Measurements from ENCODE around the gene PARVB.
A peak's percentile ranks its signal among the peaks of the same experiment; 100 is the strongest.

The PARVB gene

DNA sequence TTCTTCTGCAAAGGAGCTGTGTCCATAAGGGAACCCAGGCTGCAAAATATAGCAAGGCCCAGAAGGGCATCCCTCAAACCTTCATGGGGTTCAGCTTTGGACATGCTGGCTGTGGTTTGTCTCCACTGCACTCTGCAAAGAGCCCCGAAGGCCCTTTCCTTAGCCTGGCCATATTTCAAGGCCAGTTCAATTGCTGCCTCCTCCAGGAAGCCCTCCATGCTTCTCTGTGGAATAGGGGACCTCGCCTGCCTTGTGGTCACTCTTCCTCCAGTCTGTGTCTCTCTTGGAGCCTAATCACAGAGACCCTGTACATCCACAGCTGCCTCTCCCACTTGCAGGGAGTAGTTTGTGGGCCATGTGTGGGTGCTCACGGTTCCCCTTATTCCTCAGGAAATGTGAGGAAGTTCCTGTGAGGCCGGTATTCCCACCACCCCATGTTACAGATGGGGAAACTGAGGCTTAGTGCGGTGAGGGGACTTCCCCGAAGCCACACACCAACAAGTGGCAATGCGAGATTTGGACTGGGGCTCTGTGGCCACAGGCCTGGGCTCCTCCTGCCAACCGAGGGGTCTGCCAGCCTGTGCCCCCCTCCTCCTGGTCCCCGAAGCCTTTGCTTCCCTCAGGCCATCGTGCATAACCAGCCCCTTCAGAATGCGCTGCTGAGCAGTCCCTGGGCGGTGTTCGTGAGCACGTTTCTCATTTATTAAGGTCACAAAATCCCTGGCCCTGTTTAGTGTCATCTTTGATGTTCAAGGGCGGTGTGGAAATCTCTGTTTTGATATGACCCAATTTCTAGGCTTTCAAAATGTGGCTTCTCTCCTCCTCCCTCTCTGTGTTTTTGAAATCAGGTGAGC, 65.8 kb downstream of the PARVB start:
- DNase-seq (ENCODE audit: low spot score), result no peak

DNA sequence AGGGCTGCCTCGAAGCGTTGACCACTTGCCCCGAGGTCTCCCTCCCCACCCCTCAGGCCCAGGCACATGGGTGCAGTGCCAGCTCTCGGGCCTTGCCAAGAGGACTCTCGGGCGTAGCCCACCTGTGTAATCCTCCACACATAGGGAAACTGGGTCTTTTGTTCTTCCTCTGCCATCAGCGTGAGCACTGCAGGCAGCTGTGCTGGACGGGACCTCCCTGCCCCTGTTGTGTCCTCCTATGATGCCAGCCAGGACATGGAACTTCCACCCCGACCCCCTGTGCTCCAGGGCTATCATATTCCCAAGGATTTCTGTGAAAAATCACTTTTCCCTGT, 66.4 kb downstream of the PARVB start:
- DNase-seq (ENCODE audit: low spot score), result no peak

- DNase-seq (ENCODE audit: low spot score), result peak; percentile 8
These were observed 67.1 kb downstream of the PARVB start for GRCh38 chr22:44091021-44091721.

DNA sequence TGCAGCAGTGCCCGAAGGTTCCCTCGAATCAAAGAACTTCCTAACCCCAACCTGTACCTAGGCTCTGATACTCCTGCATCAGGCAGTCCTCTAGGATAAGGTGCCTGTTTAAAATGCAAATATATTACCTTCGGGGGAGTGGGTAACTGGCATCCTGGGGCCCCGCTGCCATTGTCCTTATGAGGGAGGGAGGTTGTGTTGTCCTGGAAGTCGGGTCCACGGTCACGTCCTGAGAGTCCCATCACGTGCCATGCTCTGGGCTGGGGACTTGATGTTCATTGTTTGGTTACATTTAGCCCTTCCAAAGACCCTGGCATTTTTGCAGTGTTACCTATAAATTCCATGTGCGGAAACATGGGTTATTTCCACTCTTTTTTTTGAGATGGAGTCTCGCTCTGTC, 67.6 kb downstream of the PARVB start:
- no peak for DNase-seq (ENCODE audit: low spot score)

- no peak for DNase-seq (ENCODE audit: low spot score)
These were observed 68.6 kb downstream of the PARVB start for GRCh38 chr22:44092636-44093220.

DNA sequence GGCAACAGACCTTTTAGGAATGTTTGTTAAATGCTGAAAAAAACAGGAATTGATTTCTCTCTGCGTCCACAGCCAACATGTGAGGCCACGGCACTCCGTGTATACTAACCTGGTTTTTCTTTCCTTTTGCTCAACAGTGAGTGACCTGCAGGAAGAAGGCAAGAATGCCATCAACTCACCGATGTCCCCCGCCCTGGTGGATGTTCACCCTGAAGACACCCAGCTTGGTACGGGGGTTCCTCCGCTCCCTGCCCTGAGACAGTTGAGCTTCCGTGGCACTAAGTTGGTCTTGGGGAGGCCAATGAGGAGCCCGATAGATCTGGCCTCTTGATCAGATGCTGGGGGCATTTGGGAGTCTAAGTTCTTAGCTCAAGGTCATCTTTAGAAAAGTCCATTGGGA, 69.7 kb downstream of the PARVB start:
- DNase-seq (ENCODE audit: low spot score), result no peak

GRCh38 chr22:44094751-44095302, 70.7 kb downstream of the PARVB start:
- no peak for DNase-seq (ENCODE audit: low spot score)

DNA sequence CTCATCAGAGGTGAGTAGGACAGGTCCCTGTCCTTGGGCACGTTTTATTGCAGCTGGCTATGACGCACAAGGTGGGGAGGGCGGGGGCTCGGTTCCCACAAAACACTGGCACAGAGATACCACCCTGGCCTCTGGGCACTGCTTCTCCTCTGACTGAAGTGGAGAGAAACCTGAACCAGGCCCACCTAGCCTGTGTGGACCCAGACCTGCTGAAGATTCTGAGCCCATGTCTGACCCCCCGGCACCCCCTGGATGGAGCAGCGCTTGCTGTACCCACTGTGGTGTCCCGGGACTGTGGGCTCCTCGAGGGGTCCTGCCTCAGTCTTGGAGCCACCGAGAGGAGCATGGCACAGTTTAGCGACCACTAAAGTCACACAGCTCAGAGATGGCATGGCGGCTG, 72.6 kb downstream of the PARVB start:
- DNase-seq (ENCODE audit: low spot score), result no peak

DNA sequence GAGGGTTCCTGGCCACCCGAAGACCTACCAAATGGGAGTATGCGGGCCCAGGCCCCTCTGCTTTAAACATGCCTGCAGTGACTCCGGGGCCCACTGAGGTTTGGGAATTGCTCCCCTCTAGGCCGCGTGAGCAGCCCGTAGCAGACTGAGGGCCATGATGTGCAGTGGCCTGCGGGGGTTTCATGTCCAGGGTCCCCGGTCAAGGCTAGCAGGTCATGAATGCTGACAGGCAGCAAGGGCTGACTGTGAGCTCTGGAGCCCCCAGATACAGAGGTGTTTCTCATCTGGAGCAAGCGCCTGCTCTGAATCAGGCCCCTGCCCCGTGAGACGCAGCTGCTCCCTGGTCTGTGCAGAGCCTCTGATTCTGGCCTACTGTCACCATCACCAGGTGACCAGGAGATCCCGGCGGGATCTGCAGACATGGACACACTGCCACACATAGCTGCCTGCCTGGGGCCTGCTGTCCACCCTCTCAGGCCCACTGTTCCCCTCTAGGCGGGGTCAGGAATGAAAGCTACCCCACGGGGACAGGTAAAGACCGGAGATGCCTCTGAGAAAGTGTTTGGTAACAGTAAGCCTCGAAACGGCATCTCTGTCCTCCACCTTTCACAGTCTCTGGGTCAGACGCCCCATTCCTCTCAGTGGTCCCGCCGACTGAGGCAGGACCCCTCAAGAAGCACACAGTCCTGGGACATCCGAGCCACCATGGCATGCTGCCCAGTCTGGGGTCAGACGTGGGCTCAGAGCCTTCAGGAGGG, 73.3 kb downstream of the PARVB start:
- DNase-seq (ENCODE audit: low spot score), result no peak

GRCh38 chr22:44098021-44098739, 74.1 kb downstream of the PARVB start:
- DNase-seq (ENCODE audit: low spot score), result no peak

DNA sequence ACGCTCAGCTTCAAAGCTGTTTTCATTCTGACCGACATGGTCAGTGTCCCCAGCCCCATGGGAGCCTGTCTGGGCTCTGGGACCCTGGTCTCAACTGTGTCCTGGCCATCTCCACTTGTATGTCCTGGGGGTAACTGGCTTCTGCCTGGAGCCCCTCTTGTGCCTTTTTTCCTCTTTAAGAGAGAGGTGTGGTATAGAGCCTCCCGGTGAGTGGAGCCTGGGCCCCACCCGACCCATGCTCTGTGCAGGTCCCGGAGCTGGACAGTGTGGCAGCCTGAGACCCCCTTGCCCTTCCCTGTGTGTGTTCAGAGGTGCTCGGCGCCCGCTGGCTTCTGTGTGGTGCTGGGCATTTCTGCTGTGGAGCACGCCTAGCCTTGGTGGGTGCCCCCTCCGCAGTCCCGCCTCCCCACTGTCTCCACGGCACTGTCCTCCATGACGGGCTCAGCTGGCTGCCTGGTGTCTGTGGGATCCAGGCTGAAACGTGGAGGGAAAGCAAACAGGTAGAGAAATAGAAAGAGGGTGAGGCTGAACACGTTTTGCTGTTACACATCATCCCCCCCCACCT, 74.9 kb downstream of the PARVB start:
- DNase-seq (ENCODE audit: low spot score), result no peak

- no peak for DNase-seq (ENCODE audit: low spot score)
These were observed 75.6 kb downstream of the PARVB start for GRCh38 chr22:44099696-44100095.

GRCh38 chr22:44100411-44100810, 76.3 kb downstream of the PARVB start:
- no peak for DNase-seq (ENCODE audit: low spot score)

- DNase-seq (ENCODE audit: low spot score), result no peak
These were observed 78.0 kb downstream of the PARVB start for GRCh38 chr22:44102121-44102520.

DNA sequence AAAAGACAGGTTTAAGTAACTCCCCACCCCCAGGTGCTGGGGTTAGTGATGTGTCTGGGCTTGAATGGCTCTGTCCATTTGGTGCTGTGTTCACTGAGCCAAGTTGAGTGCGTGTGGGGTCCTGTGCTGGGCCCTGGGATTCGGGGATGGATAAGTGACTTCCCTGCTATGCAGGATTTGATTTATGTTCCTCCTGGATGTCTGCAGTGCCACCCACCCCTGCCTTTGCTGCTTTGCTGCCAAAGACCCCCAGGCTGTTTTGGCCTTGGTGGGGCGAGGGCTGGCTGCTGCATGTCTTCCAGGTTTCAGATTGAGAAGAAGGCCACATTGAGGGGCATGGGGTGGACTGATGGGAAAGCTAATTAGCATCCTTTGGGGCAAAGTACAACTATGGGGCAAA, 78.8 kb downstream of the PARVB start:
- DNase-seq (ENCODE audit: low spot score), result no peak

DNA sequence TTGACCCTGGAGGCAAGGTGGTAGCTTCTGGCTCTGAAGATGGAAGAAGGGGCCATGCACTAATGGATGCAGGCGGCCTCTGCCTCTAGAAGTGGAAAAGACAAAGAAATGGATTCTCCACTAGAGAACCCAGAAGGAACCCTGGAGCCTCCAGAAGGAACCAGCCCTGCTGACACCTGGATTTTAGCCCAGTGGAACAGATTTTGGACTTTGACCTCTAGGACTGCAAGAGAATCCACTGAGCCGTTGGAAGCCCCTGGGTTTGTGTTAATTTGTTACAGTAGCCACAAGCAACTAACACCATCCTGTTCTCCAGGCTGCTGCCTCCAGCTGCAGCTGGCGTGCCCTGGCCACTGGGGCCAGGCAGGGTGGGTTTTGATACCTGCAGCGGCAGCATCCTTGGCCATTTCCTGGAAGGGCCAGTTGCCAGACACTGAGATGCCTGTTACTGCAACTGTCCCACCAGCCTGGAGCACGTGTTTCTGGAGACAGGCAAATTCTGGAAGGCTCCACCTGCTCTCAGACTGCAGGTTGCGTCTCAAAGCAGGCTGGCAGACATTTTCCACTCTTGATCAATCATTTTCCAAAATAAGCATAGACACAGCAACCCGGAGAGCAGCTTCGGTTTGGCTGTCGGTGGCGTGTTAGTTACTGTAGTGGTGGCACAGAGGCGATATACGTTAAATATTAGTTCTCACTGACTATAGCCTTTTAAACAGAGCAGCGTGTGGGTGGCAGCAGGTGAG, 79.8 kb downstream of the PARVB start:
- no peak for DNase-seq (ENCODE audit: low spot score)

DNA sequence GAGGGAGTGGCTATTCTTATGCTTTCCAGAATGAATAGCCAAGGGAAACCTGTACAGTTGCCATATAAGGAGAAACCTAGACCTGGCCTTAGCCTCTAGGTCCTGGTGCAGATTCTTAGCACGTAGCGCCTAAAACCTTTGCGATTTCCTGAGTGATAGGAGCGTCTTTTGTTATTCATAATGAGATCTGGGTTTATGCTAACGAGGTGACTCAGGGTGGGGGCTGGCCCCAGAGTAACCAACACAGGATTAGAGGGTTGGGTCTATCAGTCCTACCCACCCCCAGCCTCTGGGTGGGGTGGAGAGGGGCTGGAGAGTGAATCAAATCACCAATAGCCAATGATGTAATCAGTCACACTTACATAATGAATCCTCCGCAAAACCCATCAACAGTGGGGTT, 83.2 kb downstream of the PARVB start:
- DNase-seq (ENCODE audit: low spot score), result no peak

GRCh38 chr22:44108076-44108475, 84.0 kb downstream of the PARVB start:
- DNase-seq (ENCODE audit: low spot score), result no peak

- no peak for DNase-seq (ENCODE audit: low spot score)
These were observed 84.8 kb downstream of the PARVB start for GRCh38 chr22:44108806-44109385.

GRCh38 chr22:44109416-44109815, 85.3 kb downstream of the PARVB start:
- no peak for DNase-seq (ENCODE audit: low spot score)
